Panc1 (cell line): Measurements from ENCODE around the gene GALR1.

ENCODE experiments used
- POLR2AphosphoS5 ChIP-seq: IDR thresholded peaks from 2 replicates; pipeline ENCODE4 v1.6.1; 2012; ENCODE audit warnings: mild to moderate bottlenecking, low read depth, low read length, moderate library complexity
- TF ChIP-seq, protein P1 (sequence below): fragments of 450-650 bp; IDR thresholded peaks from 2 replicates; pipeline ENCODE4 v1.5.1; 2017; ENCODE audit warnings: mild to moderate bottlenecking
- TF ChIP-seq, protein P2 (sequence below), 2 experiments: IDR thresholded peaks; 2 replicates each; pipeline ENCODE4 v1.6.1; 2011 to 2012; ENCODE audit warnings: low read depth in 2 of 2, control low read depth in 1 of 2, low read length in 1 of 2, mild to moderate bottlenecking in 1 of 2, moderate library complexity in 1 of 2; ENCODE audit not compliant: insufficient read depth in 1 of 2

DNA sequence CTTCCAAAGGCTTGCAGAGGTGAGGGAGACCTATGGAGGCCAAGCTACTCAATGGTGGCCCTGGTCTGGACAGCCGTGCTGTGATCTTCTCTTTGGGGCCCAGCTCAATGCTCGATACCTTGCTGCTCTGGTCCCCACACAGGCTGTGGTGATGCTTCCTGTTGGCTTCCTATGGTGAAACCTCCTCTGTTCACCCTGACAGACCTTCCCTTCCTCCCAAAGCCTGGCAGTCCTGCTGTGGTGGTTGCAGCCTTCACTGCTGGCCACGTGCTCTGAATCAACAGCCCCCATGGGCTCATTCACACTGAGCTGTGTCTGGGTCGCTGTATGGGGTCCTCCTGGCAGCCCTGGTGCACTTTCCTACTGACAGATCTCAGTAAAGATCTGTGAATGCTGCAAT is 31.0 kb upstream of the GALR1 start:
- no peak for TF ChIP-seq POLR2AphosphoS5
- TF ChIP-seq, protein P1, sequence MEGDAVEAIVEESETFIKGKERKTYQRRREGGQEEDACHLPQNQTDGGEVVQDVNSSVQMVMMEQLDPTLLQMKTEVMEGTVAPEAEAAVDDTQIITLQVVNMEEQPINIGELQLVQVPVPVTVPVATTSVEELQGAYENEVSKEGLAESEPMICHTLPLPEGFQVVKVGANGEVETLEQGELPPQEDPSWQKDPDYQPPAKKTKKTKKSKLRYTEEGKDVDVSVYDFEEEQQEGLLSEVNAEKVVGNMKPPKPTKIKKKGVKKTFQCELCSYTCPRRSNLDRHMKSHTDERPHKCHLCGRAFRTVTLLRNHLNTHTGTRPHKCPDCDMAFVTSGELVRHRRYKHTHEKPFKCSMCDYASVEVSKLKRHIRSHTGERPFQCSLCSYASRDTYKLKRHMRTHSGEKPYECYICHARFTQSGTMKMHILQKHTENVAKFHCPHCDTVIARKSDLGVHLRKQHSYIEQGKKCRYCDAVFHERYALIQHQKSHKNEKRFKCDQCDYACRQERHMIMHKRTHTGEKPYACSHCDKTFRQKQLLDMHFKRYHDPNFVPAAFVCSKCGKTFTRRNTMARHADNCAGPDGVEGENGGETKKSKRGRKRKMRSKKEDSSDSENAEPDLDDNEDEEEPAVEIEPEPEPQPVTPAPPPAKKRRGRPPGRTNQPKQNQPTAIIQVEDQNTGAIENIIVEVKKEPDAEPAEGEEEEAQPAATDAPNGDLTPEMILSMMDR = no peak
- TF ChIP-seq, protein P2, sequence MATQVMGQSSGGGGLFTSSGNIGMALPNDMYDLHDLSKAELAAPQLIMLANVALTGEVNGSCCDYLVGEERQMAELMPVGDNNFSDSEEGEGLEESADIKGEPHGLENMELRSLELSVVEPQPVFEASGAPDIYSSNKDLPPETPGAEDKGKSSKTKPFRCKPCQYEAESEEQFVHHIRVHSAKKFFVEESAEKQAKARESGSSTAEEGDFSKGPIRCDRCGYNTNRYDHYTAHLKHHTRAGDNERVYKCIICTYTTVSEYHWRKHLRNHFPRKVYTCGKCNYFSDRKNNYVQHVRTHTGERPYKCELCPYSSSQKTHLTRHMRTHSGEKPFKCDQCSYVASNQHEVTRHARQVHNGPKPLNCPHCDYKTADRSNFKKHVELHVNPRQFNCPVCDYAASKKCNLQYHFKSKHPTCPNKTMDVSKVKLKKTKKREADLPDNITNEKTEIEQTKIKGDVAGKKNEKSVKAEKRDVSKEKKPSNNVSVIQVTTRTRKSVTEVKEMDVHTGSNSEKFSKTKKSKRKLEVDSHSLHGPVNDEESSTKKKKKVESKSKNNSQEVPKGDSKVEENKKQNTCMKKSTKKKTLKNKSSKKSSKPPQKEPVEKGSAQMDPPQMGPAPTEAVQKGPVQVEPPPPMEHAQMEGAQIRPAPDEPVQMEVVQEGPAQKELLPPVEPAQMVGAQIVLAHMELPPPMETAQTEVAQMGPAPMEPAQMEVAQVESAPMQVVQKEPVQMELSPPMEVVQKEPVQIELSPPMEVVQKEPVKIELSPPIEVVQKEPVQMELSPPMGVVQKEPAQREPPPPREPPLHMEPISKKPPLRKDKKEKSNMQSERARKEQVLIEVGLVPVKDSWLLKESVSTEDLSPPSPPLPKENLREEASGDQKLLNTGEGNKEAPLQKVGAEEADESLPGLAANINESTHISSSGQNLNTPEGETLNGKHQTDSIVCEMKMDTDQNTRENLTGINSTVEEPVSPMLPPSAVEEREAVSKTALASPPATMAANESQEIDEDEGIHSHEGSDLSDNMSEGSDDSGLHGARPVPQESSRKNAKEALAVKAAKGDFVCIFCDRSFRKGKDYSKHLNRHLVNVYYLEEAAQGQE (IDR thresholded peaks at IDR 0.05; ENCODE audit: insufficient read depth in 1 of 2, low read depth in 2 of 2, low read length in 1 of 2) = no peak
